B cell (primary cell): ENCODE results near the gene THBS2. TPM values are rescaled to one million over a fixed set of nuclear protein-coding genes. Genes with fewer than 3 reads are reported as not detected.

Experiments used
- ATAC-seq: fragments of 200-7000 bp; cut with Tn5 transposase; one replicate; pipeline ENCODE4 v1.10.0; 2021; ENCODE audit warnings: low read depth, mild to moderate bottlenecking, moderate number of reproducible peaks, moderate library complexity
- CTCF ChIA-PET: fragments of 350-600 bp; sonication (Branson Sonifier 250); formaldehyde crosslinking; loops from one replicate; lab custom pipeline; 2021; ENCODE audit warnings: antibody characterized with exemption, inconsistent platforms; lab: Charles Lee
- POLR2A ChIA-PET: fragments of 350-600 bp; sonication (Branson Sonifier 250); formaldehyde crosslinking; loops from one replicate; lab custom pipeline; 2021; ENCODE audit warnings: antibody characterized with exemption; lab: Charles Lee
- DNase-seq: peaks from one replicate; pipeline ENCODE4 v3.0.0; 2013
- H2AFZ ChIP-seq: 2 replicates; pipeline ENCODE4 v1.6.1; 2012; ENCODE audit warnings: mild to moderate bottlenecking, low read depth, low read length; ENCODE audit not compliant: insufficient read depth, poor library complexity, severe bottlenecking
- H3K27ac ChIP-seq, 2 donors: 1 replicate in 1 of 2; 2 replicates in 1 of 2; pipeline ENCODE4 v1.5.1; 2012 to 2013; ENCODE audit warnings: low read length in 2 of 2, mild to moderate bottlenecking in 2 of 2, moderate library complexity in 1 of 2
- H3K27me3 ChIP-seq, 4 experiments: fragments of 200-600 bp in 1 of 4; sonication (generic) in 1 of 4; replicated peaks in 1 of 4; 1 replicate in 2 of 4; 2 replicates in 2 of 4; pipeline versions ENCODE4 v1.6.1 to v1.7.0; 2013 to 2016; ENCODE audit warnings: low read length in 3 of 4, mild to moderate bottlenecking in 2 of 4, mixed read lengths in 1 of 4, moderate library complexity in 1 of 4; ENCODE audit not compliant: insufficient read depth in 4 of 4, control insufficient read depth in 3 of 4; ENCODE audit errors: control extremely low read depth in 1 of 4
- H3K36me3 ChIP-seq, 2 experiments: replicated peaks in 1 of 2; 1 replicate in 1 of 2; 2 replicates in 1 of 2; pipeline versions ENCODE4 v1.6.1 to v1.7.1; 2013; ENCODE audit warnings: low read length in 1 of 2; ENCODE audit not compliant: insufficient read depth in 2 of 2, control insufficient read depth in 1 of 2; ENCODE audit errors: control extremely low read depth in 1 of 2, extremely low read depth in 1 of 2
- H3K4me1 ChIP-seq, 2 donors: fragments of 200-600 bp in 1 of 2; sonication (generic) in 1 of 2; 1 replicate in 1 of 2; 2 replicates in 1 of 2; pipeline versions ENCODE4 v1.5.1 to v1.6.1; 2013 to 2017; ENCODE audit warnings: low read length in 2 of 2; ENCODE audit not compliant: control insufficient read depth in 2 of 2, insufficient read depth in 2 of 2
- H3K4me2 ChIP-seq: replicated peaks from 2 replicates; pipeline ENCODE3; 2012; ENCODE audit warnings: mild to moderate bottlenecking, low read depth, low read length; ENCODE audit not compliant: poor library complexity, severe bottlenecking
- H3K4me3 ChIP-seq, 5 experiments: fragments of 200-600 bp in 1 of 5; sonication (generic) in 1 of 5; 1 replicate in 3 of 5; 2 replicates in 2 of 5; pipeline versions ENCODE4 v1.5.1 to v1.7.0; 2011 to 2016; ENCODE audit warnings: low read length in 4 of 5, mild to moderate bottlenecking in 4 of 5, low read depth in 2 of 5, control low read depth in 1 of 5, moderate library complexity in 1 of 5; ENCODE audit not compliant: insufficient read depth in 1 of 5; ENCODE audit errors: control extremely low read depth in 1 of 5, extremely low read depth in 1 of 5
- H3K79me2 ChIP-seq: fragments of 200-600 bp; sonication (generic); one replicate; pipeline ENCODE4 v1.6.0; 2016; ENCODE audit warnings: low read length; ENCODE audit not compliant: control insufficient read depth, insufficient read depth
- H3K9ac ChIP-seq: fragments of 200-600 bp; sonication (generic); 2 replicates; pipeline ENCODE4 v1.6.1; 2017; ENCODE audit warnings: mild to moderate bottlenecking, low read length, moderate library complexity
- H3K9me3 ChIP-seq, 3 donors: one replicate each; pipeline versions ENCODE4 v1.6.1 to v1.7.1; 2013; ENCODE audit warnings: low read length in 2 of 3; ENCODE audit not compliant: control insufficient read depth in 2 of 3, insufficient read depth in 1 of 3; ENCODE audit errors: control extremely low read depth in 1 of 3
- H4K20me1 ChIP-seq: 2 replicates; pipeline ENCODE4 v1.6.0; 2012; ENCODE audit warnings: mild to moderate bottlenecking, low read length; ENCODE audit not compliant: insufficient read depth, control insufficient read depth, poor library complexity, severe bottlenecking
- H3K27ac Mint-ChIP-seq: one replicate; pipeline ENCODE4 v1.8.0; 2021; ENCODE audit warnings: mixed read lengths
- H3K27me3 Mint-ChIP-seq: one replicate; pipeline ENCODE4 v1.8.0; 2021; ENCODE audit warnings: mixed read lengths
- H3K4me1 Mint-ChIP-seq: one replicate; pipeline ENCODE4 v1.8.0; 2021; ENCODE audit warnings: mixed read lengths
- H3K4me3 Mint-ChIP-seq: one replicate; pipeline ENCODE4 v1.8.0; 2021; ENCODE audit warnings: mixed read lengths
- H3K9me3 Mint-ChIP-seq: one replicate; pipeline ENCODE4 v1.8.0; 2022; ENCODE audit warnings: mixed read lengths; ENCODE audit not compliant: insufficient read depth
- CTCF ChIP-seq: fragments of 200-600 bp; IDR thresholded peaks from one replicate; pipeline ENCODE4 v1.8.0; 2022; ENCODE audit warnings: antibody characterized with exemption, mild to moderate bottlenecking
- EZH2 ChIP-seq: IDR thresholded peaks from 2 replicates; pipeline ENCODE4 v1.6.1; 2012; ENCODE audit warnings: borderline replicate concordance, low read depth, mild to moderate bottlenecking, moderate library complexity, low read length; ENCODE audit not compliant: insufficient read depth, poor library complexity, severe bottlenecking
- WGBS: methylation state at CpG from one replicate; pipeline ENCODE4 v1.1.5; 2013; ENCODE audit warnings: missing lambda C conversion rate; ENCODE audit not compliant: insufficient coverage; 5-methylcytosine and 5-hydroxymethylcytosine counted together
- intact Hi-C: fragments of 100-400 bp; cut with micrococcal nuclease; formaldehyde crosslinking; loops from one replicate; pipeline ENCODE4 v1.10.0; 2022
- polyA plus RNA-seq: library from polyadenylated mRNA; depleted of rRNA; stranded (reverse); fragments of >200 nt; gene quantifications from 2 replicates; pipeline ENCODE4 v1.2.3, GENCODE V29; 2012
- total RNA-seq, 2 donors: library from RNA; stranded (reverse); fragments of 120-200 nt in 1 of 2; gene quantifications; 1 replicate in 1 of 2; 2 replicates in 1 of 2; pipeline versions ENCODE4 v1.2.3 to v1.2.4, GENCODE V29; 2013 to 2022

The THBS2 gene
- total and polyA plus RNA-seq, 2 donors (not counting 1 experiment from before 2014, with no cell fraction given): not detected

- 91% methylated on average over 6 of the region's 8 CpGs for WGBS
- H3K27me3 ChIP-seq: no peaks in the 10 kb centered on the region
- H3K36me3 ChIP-seq: no peaks in the 10 kb centered on the region
- H3K4me3 ChIP-seq: no peak overlapping the region
- POLR2A ChIA-PET: no interaction called here
- no peaks in the 10 kb centered on the region for H3K4me1 ChIP-seq
- H3K4me1 Mint-ChIP-seq: no peaks in the 10 kb centered on the region
- H3K27ac Mint-ChIP-seq: no peak overlapping the region
- H2AFZ ChIP-seq: no peak overlapping the region
- intact Hi-C loops: no loop called here
- TF ChIP-seq EZH2 (no peak), CTCF (no peak)
- H3K9ac ChIP-seq: no peak overlapping the region
- H3K27ac ChIP-seq: no peak overlapping the region
- H4K20me1 ChIP-seq: no peaks in the 10 kb centered on the region
- H3K4me2 ChIP-seq: no peak overlapping the region
- H3K79me2 ChIP-seq: no peaks in the 10 kb centered on the region
- H3K4me3 Mint-ChIP-seq: no peak overlapping the region
- H3K27me3 Mint-ChIP-seq: no peaks in the 10 kb centered on the region
- ATAC-seq (no peak), DNase-seq (no peak)
- H3K9me3 Mint-ChIP-seq: peaks cover 6% of the 10 kb centered on the region
- peaks cover 0 to 27% (median 0%) of the 10 kb centered on the region in 3 donors for H3K9me3 ChIP-seq
- CTCF ChIA-PET: no interaction called here
Observed at GRCh38 chr6:169238766-169239165, 14.9 kb downstream of the THBS2 start.

- Histone ChIP-seq H3K27ac (no peak overlapping the region), H3K27me3 (no peaks in the 10 kb centered on the region), H3K9me3 (peaks cover 0 to 34% (median 0%) of the 10 kb centered on the region in 3 donors), H4K20me1 (no peaks in the 10 kb centered on the region), H3K79me2 (no peaks in the 10 kb centered on the region), H3K4me2 (no peak overlapping the region), H3K36me3 (no peaks in the 10 kb centered on the region), H3K9ac (no peak overlapping the region), H3K4me1 (no peaks in the 10 kb centered on the region), H2AFZ (no peak overlapping the region), H3K4me3 (no peak overlapping the region)
- DNase-seq (no peak), ATAC-seq (no peak)
- intact Hi-C loops: no loop called here
- TF ChIP-seq CTCF: no peak
- no peak for TF ChIP-seq EZH2
- no peak overlapping the region for H3K4me3 Mint-ChIP-seq
- POLR2A ChIA-PET: no interaction called here
- CTCF ChIA-PET: no interaction called here
- no peak overlapping the region for H3K27ac Mint-ChIP-seq
- H3K27me3 Mint-ChIP-seq: no peaks in the 10 kb centered on the region
- H3K4me1 Mint-ChIP-seq: no peaks in the 10 kb centered on the region
- WGBS: 89% methylated on average over 25 of the region's 25 CpGs
- peaks cover 12% of the 10 kb centered on the region for H3K9me3 Mint-ChIP-seq
Observed at GRCh38 chr6:169237496-169238134, 16.0 kb downstream of the THBS2 start.
